Endothelial cell (in vitro differentiated cells): ENCODE results near the gene FANCL. TPM values are rescaled to one million over a fixed set of nuclear protein-coding genes. Genes with fewer than 3 reads are reported as not detected.
"Not testable (repeated sequence)": the region's sequence is repeated elsewhere in the genome, so short reads cannot be mapped to it uniquely, and the experiment has no call there.

ENCODE experiments used
- DNase-seq: peaks from one replicate; pipeline ENCODE4 v3.0.0; 2021; ENCODE audit warnings: low spot score
- H3K27ac Mint-ChIP-seq: one replicate; pipeline ENCODE4 v1.8.0; 2021; ENCODE audit warnings: mixed read lengths, inconsistent platforms; ENCODE audit not compliant: unreplicated experiment
- H3K27me3 Mint-ChIP-seq: one replicate; pipeline ENCODE4 v1.8.0; 2021; ENCODE audit warnings: mild to moderate bottlenecking, moderate library complexity, mixed read lengths, inconsistent platforms; ENCODE audit not compliant: unreplicated experiment
- H3K36me3 Mint-ChIP-seq: one replicate; pipeline ENCODE4 v1.8.0; 2021; ENCODE audit warnings: mild to moderate bottlenecking, low read depth, mixed read lengths, inconsistent platforms; ENCODE audit not compliant: unreplicated experiment
- H3K4me1 Mint-ChIP-seq: one replicate; pipeline ENCODE4 v1.8.0; 2021; ENCODE audit warnings: mild to moderate bottlenecking, mixed read lengths, inconsistent platforms; ENCODE audit not compliant: unreplicated experiment
- H3K4me3 Mint-ChIP-seq: one replicate; pipeline ENCODE4 v1.8.0; 2021; ENCODE audit warnings: mild to moderate bottlenecking, mixed read lengths, inconsistent platforms; ENCODE audit not compliant: unreplicated experiment
- H3K9me3 Mint-ChIP-seq: one replicate; pipeline ENCODE4 v1.8.0; 2021; ENCODE audit warnings: mixed read lengths, inconsistent platforms; ENCODE audit not compliant: unreplicated experiment
- CTCF ChIP-seq: fragments of 200-600 bp; sonication (generic); IDR thresholded peaks from one replicate; pipeline ENCODE4 v1.5.0; 2021; ENCODE audit warnings: antibody characterized with exemption; ENCODE audit not compliant: unreplicated experiment
- long read RNA-seq: library from polyadenylated mRNA; unstranded; transcript quantifications from one replicate; pipeline ENCODE4 v2.0.0, GENCODE V29; 2020; ENCODE audit not compliant: unreplicated experiment
- total RNA-seq: library from RNA; stranded (reverse); fragmentation: NEBNext Ultra II Directional; extraction: Animal tissue kit (Norgen Biotek cat#: 25700); gene quantifications from one replicate; pipeline ENCODE4 v1.2.1, GENCODE V29; 2021; ENCODE audit not compliant: unreplicated experiment

FANCL gene
- total RNA-seq = 20.0 TPM
- long read RNA-seq, transcript FANCL-202 (14 exons, 1,698 nt) = minor isoform, 7 of 31 reads
- long read RNA-seq, transcript FANCL-201 (14 exons, 1,683 nt) = major isoform, 17 of 31 reads
- long read RNA-seq, partial matches to known transcripts = 1 of 31 reads
- long read RNA-seq, other reads (novel, unspliced or antisense) = 5 of 31 reads

- Mint-ChIP-seq H3K27ac (peak within 1 kb of the TSS; percentile 96), H3K36me3 (no peaks in the 10 kb centered on the region), H3K27me3 (peaks cover 3% of the 10 kb centered on the region)
Measured at GRCh38 chr2:58240670-58241545, at the start of gene FANCL. TSS of gene FANCL (minus strand) at chr2:58241325. CDS start at chr2:58241313, 12 bp downstream.

GRCh38 chr2:58289029-58289428 lies 47.9 kb upstream of the FANCL start:
- no peak overlapping the region for H3K4me3 Mint-ChIP-seq
- no peaks in the 10 kb centered on the region for H3K36me3 Mint-ChIP-seq
- TF ChIP-seq CTCF = no peak
- H3K4me1 Mint-ChIP-seq = no peaks in the 10 kb centered on the region
- peaks cover 3% of the 10 kb centered on the region for H3K27me3 Mint-ChIP-seq
- no peaks in the 10 kb centered on the region for H3K9me3 Mint-ChIP-seq
- no peak for DNase-seq
- no peak overlapping the region for H3K27ac Mint-ChIP-seq

More at GRCh38 chr2:58240670-58241545, at the start of gene FANCL:
- DNase-seq = peak; percentile 90
- no peaks in the 10 kb centered on the region for H3K9me3 Mint-ChIP-seq
- peak within 1 kb of the TSS; percentile 96 for H3K4me3 Mint-ChIP-seq
- H3K4me1 Mint-ChIP-seq = peaks cover 17% of the 10 kb centered on the region
- TF ChIP-seq CTCF = no peak

- H3K27ac Mint-ChIP-seq = no peak overlapping the region
Measured at GRCh38 chr2:58283931-58284330, 42.8 kb upstream of the FANCL start.

GRCh38 chr2:58275144-58275543 lies 34.0 kb upstream of the FANCL start:
- not testable (repeated sequence) for DNase-seq, H3K4me3 Mint-ChIP-seq, H3K9me3 Mint-ChIP-seq, H3K36me3 Mint-ChIP-seq, H3K4me1 Mint-ChIP-seq, H3K27me3 Mint-ChIP-seq, H3K27ac Mint-ChIP-seq

More at GRCh38 chr2:58283931-58284330, 42.8 kb upstream of the FANCL start:
- no peaks in the 10 kb centered on the region for H3K4me1 Mint-ChIP-seq
- TF ChIP-seq CTCF = no peak
- no peak for DNase-seq
- no peaks in the 10 kb centered on the region for H3K9me3 Mint-ChIP-seq
- no peak overlapping the region for H3K4me3 Mint-ChIP-seq
- peaks cover 3% of the 10 kb centered on the region for H3K27me3 Mint-ChIP-seq
- H3K36me3 Mint-ChIP-seq = no peaks in the 10 kb centered on the region

GRCh38 chr2:58271826-58272225 lies 30.7 kb upstream of the FANCL start:
- no peak for TF ChIP-seq CTCF
- Mint-ChIP-seq H3K36me3 (no peaks in the 10 kb centered on the region), H3K9me3 (no peaks in the 10 kb centered on the region), H3K27ac (no peak overlapping the region), H3K4me1 (no peaks in the 10 kb centered on the region), H3K4me3 (no peak overlapping the region), H3K27me3 (no peaks in the 10 kb centered on the region)
- DNase-seq = no peak
